Nephron progenitor cell (in vitro differentiated cells): ENCODE results near the gene ATP5PB.

Experiments used
- DNase-seq: peaks from one replicate; pipeline ENCODE4 v3.0.0; 2021
- H3K27ac Mint-ChIP-seq: 2 replicates; pipeline ENCODE4 v1.8.0; 2021; ENCODE audit warnings: mild to moderate bottlenecking, moderate library complexity, mixed read lengths
- H3K27me3 Mint-ChIP-seq: 2 replicates; pipeline ENCODE4 v1.8.0; 2021; ENCODE audit warnings: mild to moderate bottlenecking, low read depth, mixed read lengths; ENCODE audit not compliant: poor library complexity
- H3K36me3 Mint-ChIP-seq: 2 replicates; pipeline ENCODE4 v1.8.0; 2021; ENCODE audit warnings: low read depth, mixed read lengths
- H3K4me1 Mint-ChIP-seq: 2 replicates; pipeline ENCODE4 v1.8.0; 2021; ENCODE audit warnings: mixed read lengths
- H3K4me3 Mint-ChIP-seq: 2 replicates; pipeline ENCODE4 v1.8.0; 2021; ENCODE audit warnings: mild to moderate bottlenecking, moderate library complexity, mixed read lengths
- H3K9me3 Mint-ChIP-seq: 2 replicates; pipeline ENCODE4 v1.8.0; 2021; ENCODE audit warnings: mild to moderate bottlenecking, moderate library complexity, mixed read lengths
- CTCF ChIP-seq: fragments of 200-600 bp; sonication (generic); IDR thresholded peaks from 2 replicates; pipeline ENCODE4 v1.5.0; 2021; ENCODE audit warnings: antibody characterized with exemption

ATP5PB gene

GRCh38 chr1:111499026-111499785, 49.9 kb downstream of the ATP5PB start:
- Mint-ChIP-seq H3K4me1 (no peaks in the 10 kb centered on the region), H3K36me3 (no peaks in the 10 kb centered on the region), H3K9me3 (peaks cover 18% of the 10 kb centered on the region), H3K27me3 (peaks cover 20% of the 10 kb centered on the region), H3K4me3 (no peak overlapping the region), H3K27ac (no peak overlapping the region)
- no peak for TF ChIP-seq CTCF
- DNase-seq = no peak

- DNase-seq = no peak
- peaks cover 2% of the 10 kb centered on the region for H3K9me3 Mint-ChIP-seq
- peaks cover 25% of the 10 kb centered on the region for H3K27me3 Mint-ChIP-seq
- H3K36me3 Mint-ChIP-seq = no peaks in the 10 kb centered on the region
- no peak overlapping the region for H3K27ac Mint-ChIP-seq
- TF ChIP-seq CTCF = no peak
- H3K4me3 Mint-ChIP-seq = no peak overlapping the region
- no peaks in the 10 kb centered on the region for H3K4me1 Mint-ChIP-seq
These were observed 52.4 kb downstream of the ATP5PB start for GRCh38 chr1:111501645-111502044.

GRCh38 chr1:111503585-111504060, 54.4 kb downstream of the ATP5PB start, which contains the start of the genes ADORA3 and TMIGD3:
Gene ADORA3 (minus strand): TSS chr1:111503633. CDS start chr1:111503354, 279 bp downstream.
Gene TMIGD3 (minus strand): TSS chr1:111503633. CDS start chr1:111503354, 279 bp downstream.
- Mint-ChIP-seq H3K27me3 (peaks cover 18% of the 10 kb centered on the region), H3K27ac (no peak within 1 kb of the TSS), H3K4me1 (peaks cover 13% of the 10 kb centered on the region), H3K36me3 (no peaks in the 10 kb centered on the region), H3K4me3 (no peak within 1 kb of the TSS), H3K9me3 (no peaks in the 10 kb centered on the region)
- no peak for TF ChIP-seq CTCF
- no peak for DNase-seq

- Mint-ChIP-seq H3K36me3 (no peaks in the 10 kb centered on the region), H3K27ac (no peak overlapping the region), H3K9me3 (no peaks in the 10 kb centered on the region), H3K4me3 (no peak overlapping the region), H3K4me1 (peaks cover 15% of the 10 kb centered on the region), H3K27me3 (peaks cover 18% of the 10 kb centered on the region)
- TF ChIP-seq CTCF = no peak
- DNase-seq = no peak
These were observed 54.8 kb downstream of the ATP5PB start for GRCh38 chr1:111504097-111504496.

- no peak for DNase-seq
- Mint-ChIP-seq H3K27me3 (peaks cover 8% of the 10 kb centered on the region), H3K36me3 (no peaks in the 10 kb centered on the region), H3K27ac (no peak overlapping the region), H3K4me1 (peaks cover 21% of the 10 kb centered on the region), H3K4me3 (no peak overlapping the region), H3K9me3 (no peaks in the 10 kb centered on the region)
- no peak for TF ChIP-seq CTCF
These were observed 56.4 kb downstream of the ATP5PB start for GRCh38 chr1:111505641-111506119.

GRCh38 chr1:111506561-111506960, 57.3 kb downstream of the ATP5PB start:
- Mint-ChIP-seq H3K4me1 (peaks cover 21% of the 10 kb centered on the region), H3K27ac (no peak overlapping the region), H3K27me3 (peaks cover 8% of the 10 kb centered on the region), H3K4me3 (no peak overlapping the region), H3K36me3 (no peaks in the 10 kb centered on the region), H3K9me3 (no peaks in the 10 kb centered on the region)
- no peak for DNase-seq
- TF ChIP-seq CTCF = no peak
